Heart left ventricle (tissue), 16 donors: Measurements from ENCODE around the gene SGO2. TPM values are rescaled to one million over a fixed set of nuclear protein-coding genes. Genes with fewer than 3 reads are reported as not detected.

Experiments
- ATAC-seq, 4 donors: fragments of 200-7000 bp; cut with Tn5 transposase; one replicate each; pipeline ENCODE4 v1.9.1; 2020 to 2022; ENCODE audit warnings: moderate library complexity in 4 of 4, mild to moderate bottlenecking in 3 of 4, moderate number of reproducible peaks in 1 of 4
- DNase-seq, 5 donors: peaks; one replicate each; pipeline ENCODE4 v3.0.0-alpha.2; 2020
- H3K27ac ChIP-seq, 12 donors: fragments of 200-600 bp; sonication (generic) in 4 of 12; one replicate each; pipeline versions ENCODE4 v1.5.0 to v1.8.0; 2016 to 2022; ENCODE audit warnings: mild to moderate bottlenecking in 2 of 12
- H3K27me3 ChIP-seq, 9 donors: fragments of 200-600 bp; sonication (generic) in 2 of 9; one replicate each; pipeline versions ENCODE4 v1.5.1 to v1.8.0; 2016 to 2022; ENCODE audit warnings: mild to moderate bottlenecking in 3 of 9
- H3K36me3 ChIP-seq, 9 donors: fragments of 200-600 bp; sonication (generic) in 2 of 9; one replicate each; pipeline versions ENCODE4 v1.5.0 to v1.8.0; 2018 to 2022; ENCODE audit warnings: mild to moderate bottlenecking in 2 of 9
- H3K4me1 ChIP-seq, 12 donors: fragments of 200-600 bp; sonication (generic) in 4 of 12; one replicate each; pipeline versions ENCODE4 v1.5.0 to v1.8.0; 2016 to 2022; ENCODE audit warnings: mild to moderate bottlenecking in 3 of 12
- H3K4me3 ChIP-seq, 12 donors: fragments of 200-600 bp; sonication (generic) in 4 of 12; one replicate each; pipeline versions ENCODE4 v1.5.0 to v1.8.0; 2017 to 2022; ENCODE audit warnings: mild to moderate bottlenecking in 9 of 12, moderate library complexity in 4 of 12
- H3K9me3 ChIP-seq, 12 donors: fragments of 200-600 bp; sonication (generic) in 4 of 12; one replicate each; pipeline versions ENCODE4 v1.5.0 to v1.8.0; 2016 to 2022; ENCODE audit warnings: mild to moderate bottlenecking in 1 of 12
- CTCF ChIP-seq, 12 donors: fragments of 200-600 bp; sonication (generic) in 4 of 12; IDR thresholded peaks; one replicate each; pipeline versions ENCODE4 v1.5.0 to v1.8.0; 2018 to 2022; ENCODE audit warnings: antibody characterized with exemption in 12 of 12, mild to moderate bottlenecking in 5 of 12
- POLR2A ChIP-seq, 2 donors: fragments of 450-650 bp; IDR thresholded peaks; one replicate each; pipeline ENCODE4 v1.6.1; 2017; ENCODE audit warnings: antibody characterized with exemption in 2 of 2, mild to moderate bottlenecking in 2 of 2, moderate library complexity in 2 of 2
- WGBS, 4 donors: extraction: QIAGEN DNeasy Blood & Tissue Kit in 2 of 4; methylation state at CpG; one replicate each; pipeline versions ENCODE4 v1.1.5 to v1.1.7; 2013 to 2018; 5-methylcytosine and 5-hydroxymethylcytosine counted together
- intact Hi-C, 10 donors: fragments of 100-400 bp; cut with DNase I; formaldehyde crosslinking; loops; one replicate each; pipeline versions ENCODE4 v1.11.1 to v1.14.2; 2022
- polyA plus RNA-seq, 2 donors: library from polyadenylated mRNA; stranded (reverse); fragments of 200-250 nt; gene quantifications; one replicate each; pipeline ENCODE4 v1.2.3, GENCODE V29; 2013
- total RNA-seq, 9 donors: library from RNA; depleted of rRNA in 2 of 9; stranded (reverse); fragments of >200 nt in 2 of 9; fragmentation: NEBNext Ultra II Directional in 3 of 9; extraction: Animal tissue kit (Norgen Biotek cat#: 25700) in 3 of 9; gene quantifications; one replicate each; pipeline versions ENCODE4 v1.1.0 to v1.2.4, GENCODE V29; 2016 to 2023
- donor health status: ischemic (EF 13 %, LVEDD 7.1; RV severe dilation, severe dysfunction).
- donor health status: healthy with polysubstance abuse.
- donor health status: DM: no; HTN: yes; CAD: no.
- donor health status: DM: no; HTN: no; CAD: no.
- donor health status: ischemic (EF 25% LVEDD 6.9; RV normal size, moderate dysfunction).
- donor health status: ischemic (EF 25% LVEDD 5.7; RV mildly dilated, moderate dysfunction).
- donor health status: healthy.
- donor health status: DM: yes; HTN: yes; CAD: no.
- donor health status: ischemic (EF 35%, LVEDD 5.7; RV mildly dilated, moderate dysfunction).
- donor health status: nonischemic (EF 11% LVEDD 7.7; RV severe dilation, severe dysfunction).
- donor health status: DM: yes; HTN: yes; CAD: no.
- donor health status: PGD.
- donor health status: ischemic (EF 29% LVEDD 5.4; RV normal size, mild dysfunction).
- donor health status: nonischemic (EF 23%, LVEDD 6.1; RV moderate dilation, normal function).

SGO2 gene
- total and polyA plus RNA-seq, 11 donors: 0.27 to 5.3 (median 1.8) TPM

GRCh38 chr2:200585730-200586643 is 60.0 kb downstream of the SGO2 start, which contains the start of gene AOX1:
Gene AOX1, plus strand, starts transcription at chr2:200586014. Its CDS starts 95 bp downstream, at chr2:200586109.
- H3K27ac ChIP-seq: peak within 1 kb of the TSS in 7 of 12 donors; percentile 9 to 78 (median 41)
- no peaks in the 10 kb centered on the region for H3K9me3 ChIP-seq
- peak; percentile 18 to 66 (median 37) for DNase-seq
- 3 to 10% (median 4%) methylated on average over 35 to 62 of the region's 62 CpGs for WGBS, 4 donors
- peak within 1 kb of the TSS; percentile 8 to 69 (median 54) for H3K4me3 ChIP-seq
- H3K27me3 ChIP-seq: peaks cover 0 to 7% (median 0%) of the 10 kb centered on the region in 9 donors
- no peak for TF ChIP-seq POLR2A (IDR thresholded peaks at IDR 0.05)
- peak in 1 of 12 donors; percentile 12 for TF ChIP-seq CTCF (IDR thresholded peaks at IDR 0.05)
- peaks cover 0 to 13% (median 6%) of the 10 kb centered on the region in 12 donors for H3K4me1 ChIP-seq
- no peaks in the 10 kb centered on the region for H3K36me3 ChIP-seq
- intact Hi-C loops: loop anchor here in 1 of 10 donors (10.0 kb wide), 1 partner anchor 119 kb away; no protein-coding TSS in a partner anchor
- ATAC-seq: peak; percentile 41 to 80 (median 74)

- DNase-seq: no peak
- Histone ChIP-seq H3K4me1 (peaks cover 0 to 13% (median 6%) of the 10 kb centered on the region in 12 donors), H3K4me3 (peak overlapping the region in 11 of 12 donors; percentile 8 to 69 (median 56)), H3K36me3 (no peaks in the 10 kb centered on the region), H3K27ac (peak overlapping the region in 3 of 12 donors; percentile 42 to 78 (median 66)), H3K27me3 (peaks cover 0 to 7% (median 0%) of the 10 kb centered on the region in 9 donors), H3K9me3 (no peaks in the 10 kb centered on the region)
- 55 to 73% (median 60%) methylated on average over 8 to 9 of the region's 9 CpGs for WGBS, 4 donors
- intact Hi-C loops: loop anchor here in 1 of 10 donors (10.0 kb wide), 1 partner anchor 118 kb away; no protein-coding TSS in a partner anchor
- TF ChIP-seq POLR2A (IDR thresholded peaks at IDR 0.05) (no peak), CTCF (IDR thresholded peaks at IDR 0.05) (no peak)
- peak in 2 of 4 donors; percentile 8 to 26 for ATAC-seq
These were observed 60.6 kb downstream of the SGO2 start for GRCh38 chr2:200586644-200586975.

GRCh38 chr2:200587007-200587616 is 61.1 kb downstream of the SGO2 start:
- Histone ChIP-seq H3K36me3 (no peaks in the 10 kb centered on the region), H3K27me3 (peaks cover 0 to 7% (median 0%) of the 10 kb centered on the region in 9 donors), H3K4me1 (peaks cover 0 to 13% (median 6%) of the 10 kb centered on the region in 12 donors), H3K4me3 (no peak overlapping the region), H3K9me3 (no peaks in the 10 kb centered on the region), H3K27ac (no peak overlapping the region)
- ATAC-seq: no peak
- no peak for DNase-seq
- 91 to 95% (median 93%) methylated on average over 9 of the region's 9 CpGs for WGBS, 4 donors
- no peak for TF ChIP-seq POLR2A (IDR thresholded peaks at IDR 0.05)
- no peak for TF ChIP-seq CTCF (IDR thresholded peaks at IDR 0.05)
- intact Hi-C loops: loop anchor here in 1 of 10 donors (10.0 kb wide), 1 partner anchor 118 kb away; no protein-coding TSS in a partner anchor
